ENCODE data around the gene FBXO38.

Gene FBXO38

DNA sequence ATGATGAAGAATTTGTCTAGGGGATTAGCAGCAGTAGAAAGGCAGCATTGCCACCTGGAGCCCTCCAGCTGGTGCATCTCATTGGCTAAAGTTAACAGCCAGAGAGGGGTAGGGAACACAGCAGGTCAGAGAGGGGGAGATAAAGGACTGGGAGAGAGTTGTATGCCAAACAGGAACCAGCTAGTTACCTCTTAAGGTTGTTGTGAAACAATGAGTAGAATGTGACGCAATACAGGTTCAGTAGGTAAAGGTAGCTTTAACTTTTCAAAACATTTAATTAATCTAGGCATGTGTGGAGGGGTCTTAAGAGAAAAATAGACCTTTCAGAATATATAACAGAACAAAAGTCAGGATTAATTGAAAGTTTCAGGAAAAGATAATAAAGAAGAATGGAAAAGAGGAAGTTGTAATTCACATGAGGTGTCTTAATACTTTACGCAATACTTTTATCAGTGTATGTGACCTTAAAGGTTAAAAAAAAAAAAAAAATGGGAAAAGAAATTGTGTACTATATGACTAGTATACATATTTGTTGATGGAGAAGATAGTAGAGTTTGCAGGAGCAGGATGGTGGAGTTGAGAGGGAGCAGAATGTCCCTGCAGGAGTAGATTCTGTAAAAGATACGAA, 14.3 kb downstream of the FBXO38 start:
- no peaks in the 10 kb centered on the region for H3K9me3 Mint-ChIP-seq

DNA sequence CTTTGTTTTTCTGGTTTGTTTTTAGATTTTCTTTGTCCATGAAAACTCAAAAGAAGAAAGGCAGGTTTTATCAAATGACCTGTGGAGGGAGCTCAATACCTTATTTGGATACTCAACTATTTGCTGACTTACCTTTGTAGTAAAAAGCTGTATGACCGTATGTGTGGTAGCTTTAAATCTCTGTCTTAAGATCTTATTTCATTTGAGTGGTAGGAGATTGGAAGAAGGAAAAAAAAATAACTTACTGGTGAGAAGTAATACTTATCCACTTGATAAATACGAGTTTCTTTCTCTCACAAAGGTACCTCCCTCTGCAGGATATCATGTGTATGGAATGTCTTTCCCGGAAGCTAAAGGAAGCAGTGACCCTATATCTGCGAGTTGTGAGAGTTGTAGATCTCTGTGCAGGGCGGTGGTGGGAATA, 15.0 kb downstream of the FBXO38 start:
- TF ChIP-seq, protein P1, sequence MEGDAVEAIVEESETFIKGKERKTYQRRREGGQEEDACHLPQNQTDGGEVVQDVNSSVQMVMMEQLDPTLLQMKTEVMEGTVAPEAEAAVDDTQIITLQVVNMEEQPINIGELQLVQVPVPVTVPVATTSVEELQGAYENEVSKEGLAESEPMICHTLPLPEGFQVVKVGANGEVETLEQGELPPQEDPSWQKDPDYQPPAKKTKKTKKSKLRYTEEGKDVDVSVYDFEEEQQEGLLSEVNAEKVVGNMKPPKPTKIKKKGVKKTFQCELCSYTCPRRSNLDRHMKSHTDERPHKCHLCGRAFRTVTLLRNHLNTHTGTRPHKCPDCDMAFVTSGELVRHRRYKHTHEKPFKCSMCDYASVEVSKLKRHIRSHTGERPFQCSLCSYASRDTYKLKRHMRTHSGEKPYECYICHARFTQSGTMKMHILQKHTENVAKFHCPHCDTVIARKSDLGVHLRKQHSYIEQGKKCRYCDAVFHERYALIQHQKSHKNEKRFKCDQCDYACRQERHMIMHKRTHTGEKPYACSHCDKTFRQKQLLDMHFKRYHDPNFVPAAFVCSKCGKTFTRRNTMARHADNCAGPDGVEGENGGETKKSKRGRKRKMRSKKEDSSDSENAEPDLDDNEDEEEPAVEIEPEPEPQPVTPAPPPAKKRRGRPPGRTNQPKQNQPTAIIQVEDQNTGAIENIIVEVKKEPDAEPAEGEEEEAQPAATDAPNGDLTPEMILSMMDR (IDR thresholded peaks at IDR 0.05; ENCODE audit: unreplicated experiment in 3 of 3), result no peak
- Mint-ChIP-seq H3K4me1 (peaks cover 5% of the 10 kb centered on the region), H3K4me3 (no peak overlapping the region), H3K9me3 (no peaks in the 10 kb centered on the region), H3K27me3 (ENCODE audit: low read depth) (no peaks in the 10 kb centered on the region), H3K27ac (peak overlapping the region in 1 of 3 experiments; percentile 5), H3K36me3 (ENCODE audit: low read depth) (peaks cover 44% of the 10 kb centered on the region)

More for the DNA sequence above, 14.3 kb downstream of the FBXO38 start:
- H3K27me3 Mint-ChIP-seq (ENCODE audit: low read depth), result no peaks in the 10 kb centered on the region
- no peaks in the 10 kb centered on the region for H3K4me1 Mint-ChIP-seq
- peaks cover 40% of the 10 kb centered on the region for H3K36me3 Mint-ChIP-seq (ENCODE audit: low read depth)
- H3K27ac Mint-ChIP-seq, result peak overlapping the region in 1 of 3 experiments; percentile 0
- no peak overlapping the region for H3K4me3 Mint-ChIP-seq
- TF ChIP-seq, protein P1 (IDR thresholded peaks at IDR 0.05; ENCODE audit: unreplicated experiment in 3 of 3), result no peak

DNA sequence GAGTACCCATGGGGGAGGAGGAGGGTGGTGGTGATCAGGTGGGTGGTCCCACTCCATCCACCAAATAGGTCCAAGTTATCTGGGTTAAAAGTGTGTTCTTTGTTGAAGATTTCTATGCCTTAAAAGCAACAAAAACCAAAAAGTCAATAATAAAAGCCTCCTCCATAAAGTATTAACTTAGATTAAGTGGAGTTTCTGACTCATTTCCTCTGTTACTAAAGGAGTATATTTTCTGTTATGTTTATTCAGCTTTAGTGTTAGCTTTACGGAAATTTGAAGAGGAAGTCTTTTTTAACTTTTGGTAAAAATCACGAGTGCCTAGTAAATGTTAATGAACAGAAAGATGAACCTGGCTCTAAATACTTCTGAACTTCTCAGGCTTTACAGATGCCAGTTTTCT, 17.8 kb downstream of the FBXO38 start:
- no peaks in the 10 kb centered on the region for H3K9me3 Mint-ChIP-seq
- no peak overlapping the region for H3K27ac Mint-ChIP-seq
- H3K36me3 Mint-ChIP-seq (ENCODE audit: low read depth), result peaks cover 65% of the 10 kb centered on the region
- H3K4me3 Mint-ChIP-seq, result no peak overlapping the region
- H3K27me3 Mint-ChIP-seq (ENCODE audit: low read depth), result no peaks in the 10 kb centered on the region
- peaks cover 11% of the 10 kb centered on the region for H3K4me1 Mint-ChIP-seq
- TF ChIP-seq, protein P1 (IDR thresholded peaks at IDR 0.05; ENCODE audit: unreplicated experiment in 3 of 3), result no peak

DNA sequence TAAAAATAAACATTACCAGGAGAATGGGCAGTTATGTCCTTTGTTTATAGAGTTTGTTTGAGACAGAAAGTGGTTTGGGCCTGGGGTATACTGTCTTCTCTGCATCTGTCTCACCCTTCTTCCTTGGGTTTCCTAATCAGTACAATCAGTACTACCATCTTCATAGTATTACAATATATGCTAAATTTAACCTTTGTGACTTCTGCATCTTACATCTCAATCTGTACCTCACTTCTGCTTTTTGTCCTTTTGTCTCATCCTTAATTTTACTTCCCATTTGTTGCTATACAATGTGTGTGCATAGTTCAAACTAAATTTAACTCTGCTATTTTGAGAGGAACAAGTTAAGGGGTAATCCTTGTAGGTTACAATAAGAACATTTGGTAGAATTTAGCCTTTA, 19.6 kb downstream of the FBXO38 start:
- Mint-ChIP-seq H3K4me3 (no peak overlapping the region), H3K27ac (no peak overlapping the region), H3K4me1 (peaks cover 11% of the 10 kb centered on the region), H3K36me3 (ENCODE audit: low read depth) (peaks cover 70% of the 10 kb centered on the region), H3K27me3 (ENCODE audit: low read depth) (no peaks in the 10 kb centered on the region), H3K9me3 (no peaks in the 10 kb centered on the region)
- TF ChIP-seq, protein P1 (IDR thresholded peaks at IDR 0.05; ENCODE audit: unreplicated experiment in 3 of 3), result no peak

DNA sequence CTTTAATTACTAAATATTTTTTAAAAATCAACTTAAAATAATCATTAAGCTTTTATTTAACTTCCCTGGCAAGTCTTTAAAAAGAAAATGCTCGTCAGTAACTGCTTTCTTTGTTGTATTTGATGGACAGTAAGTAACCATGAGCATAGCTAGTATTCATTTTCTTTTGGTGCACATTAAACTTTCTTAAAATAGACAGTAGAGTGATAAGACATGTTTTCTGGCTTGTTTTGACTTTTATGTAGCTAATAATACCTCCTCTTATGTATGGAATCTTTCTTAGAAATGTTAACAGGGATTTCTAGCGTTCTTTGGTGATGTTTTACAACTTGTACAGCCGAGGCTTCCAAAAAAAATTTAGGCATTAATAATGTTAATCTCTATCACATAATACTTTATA, 22.6 kb downstream of the FBXO38 start:
- TF ChIP-seq, protein P1 (IDR thresholded peaks at IDR 0.05; ENCODE audit: unreplicated experiment in 3 of 3), result no peak
- no peaks in the 10 kb centered on the region for H3K27me3 Mint-ChIP-seq (ENCODE audit: low read depth)
- H3K4me1 Mint-ChIP-seq, result peaks cover 11% of the 10 kb centered on the region
- H3K9me3 Mint-ChIP-seq, result no peaks in the 10 kb centered on the region
- H3K27ac Mint-ChIP-seq, result no peak overlapping the region
- no peak overlapping the region for H3K4me3 Mint-ChIP-seq
- peaks cover 65% of the 10 kb centered on the region for H3K36me3 Mint-ChIP-seq (ENCODE audit: low read depth)

DNA sequence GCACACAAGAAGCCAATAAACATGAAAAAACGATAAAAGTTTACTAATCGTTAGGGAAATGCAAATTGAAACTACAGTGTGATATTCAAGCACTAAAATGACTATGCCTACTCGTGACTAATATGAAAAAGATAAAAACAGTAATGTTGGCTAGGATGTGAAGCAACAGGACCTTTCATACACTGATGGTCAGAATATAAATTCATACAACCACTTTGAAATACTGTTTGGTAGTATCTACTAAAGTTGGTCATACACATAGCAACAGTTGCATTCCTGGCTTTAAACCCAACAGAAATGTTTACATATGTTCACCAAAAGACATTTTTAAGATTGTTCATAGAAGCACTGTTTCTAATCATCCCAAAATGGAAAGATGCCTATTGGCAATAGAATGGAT, 24.3 kb downstream of the FBXO38 start:
- Mint-ChIP-seq H3K36me3 (ENCODE audit: low read depth) (peaks cover 73% of the 10 kb centered on the region), H3K4me1 (peaks cover 11% of the 10 kb centered on the region), H3K27ac (no peak overlapping the region), H3K4me3 (no peak overlapping the region), H3K27me3 (ENCODE audit: low read depth) (no peaks in the 10 kb centered on the region), H3K9me3 (no peaks in the 10 kb centered on the region)
- TF ChIP-seq, protein P1 (IDR thresholded peaks at IDR 0.05; ENCODE audit: unreplicated experiment in 3 of 3), result no peak
